HEK293T (cell line): Measurements from ENCODE around the gene CEP85L.

Source experiments
- ARNT ChIP-seq: fragments of 450-650 bp; IDR thresholded peaks from 2 replicates; pipeline ENCODE4 v1.6.1; 2017; ENCODE audit warnings: mild to moderate bottlenecking
- BHLHE40 ChIP-seq: fragments of 450-650 bp; IDR thresholded peaks from 2 replicates; pipeline ENCODE4 v1.6.1; 2016; ENCODE audit warnings: mild to moderate bottlenecking, moderate library complexity, borderline replicate concordance
- CTBP1 ChIP-seq: fragments of 450-650 bp; IDR thresholded peaks from 2 replicates; pipeline ENCODE4 v1.6.1; 2016; ENCODE audit warnings: borderline replicate concordance
- ELF4 ChIP-seq: fragments of 450-650 bp; IDR thresholded peaks from 2 replicates; pipeline ENCODE4 v1.6.1; 2017; ENCODE audit warnings: antibody characterized with exemption
- FOXA1 ChIP-seq: fragments of 450-650 bp; IDR thresholded peaks from 2 replicates; pipeline ENCODE4 v1.6.1; 2016; ENCODE audit warnings: mild to moderate bottlenecking
- FOXK2 ChIP-seq: fragments of 450-650 bp; IDR thresholded peaks from 2 replicates; pipeline ENCODE4 v1.6.1; 2016; ENCODE audit warnings: mild to moderate bottlenecking
- FOXM1 ChIP-seq: fragments of 450-650 bp; IDR thresholded peaks from 2 replicates; pipeline ENCODE4 v1.6.1; 2017; ENCODE audit warnings: mild to moderate bottlenecking, borderline replicate concordance
- L3MBTL2 ChIP-seq: fragments of 450-650 bp; conservative IDR thresholded peaks from 2 replicates; pipeline ENCODE4 v1.6.1; 2016; ENCODE audit warnings: mild to moderate bottlenecking
- NFRKB ChIP-seq: fragments of 450-650 bp; IDR thresholded peaks from 2 replicates; pipeline ENCODE4 v1.6.1; 2016; ENCODE audit warnings: mild to moderate bottlenecking, moderate library complexity
- SUZ12 ChIP-seq: fragments of 450-650 bp; IDR thresholded peaks from 2 replicates; pipeline ENCODE4 v1.6.1; 2016; ENCODE audit warnings: mild to moderate bottlenecking

DNA sequence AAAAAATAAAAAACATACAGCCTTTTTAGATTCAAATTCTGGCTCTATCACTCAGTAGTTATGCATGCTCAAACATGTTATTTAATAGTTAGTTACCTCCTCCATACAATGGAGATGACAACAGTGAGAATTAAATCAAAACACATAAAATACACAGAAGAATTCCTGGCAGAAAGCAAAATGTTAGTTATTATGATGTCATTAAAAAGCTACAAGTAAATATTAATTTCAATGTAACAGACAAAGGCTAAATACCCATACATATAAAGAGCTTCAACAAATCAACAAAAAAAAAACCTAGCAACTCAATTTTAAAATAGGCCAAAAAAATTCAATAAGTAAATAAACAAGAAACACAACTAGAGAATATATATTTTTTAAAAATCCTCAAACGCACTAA, 81.9 kb downstream of the CEP85L start:
- TF ChIP-seq FOXA1, result no peak
- no peak for TF ChIP-seq BHLHE40
- TF ChIP-seq FOXK2, result no peak
- no peak for TF ChIP-seq SUZ12
- no peak for TF ChIP-seq ARNT
- TF ChIP-seq FOXM1, result no peak
- no peak for TF ChIP-seq ELF4
- TF ChIP-seq L3MBTL2, result no peak
- TF ChIP-seq NFRKB, result no peak
- no peak for TF ChIP-seq CTBP1
